ENCODE data around the gene SRRM1. TPM values are rescaled to one million over a fixed set of nuclear protein-coding genes. Genes with fewer than 3 reads are reported as not detected.
"Not testable (repeated sequence)": the region's sequence is repeated elsewhere in the genome, so short reads cannot be mapped to it uniquely, and the experiment has no call there.

SRRM1 gene
- total RNA-seq, 1 experiment from 2014 or later: 18.1 TPM

GRCh38 chr1:24672686-24673085 is 29.6 kb downstream of the SRRM1 start:
- H3K9me3 ChIP-seq, H3K4me3 ChIP-seq, H3K27me3 ChIP-seq, DNase-seq: not testable (repeated sequence)
- H3K36me3 ChIP-seq: peaks cover 74% of the 10 kb centered on the region

GRCh38 chr1:24673341-24673740 is 30.2 kb downstream of the SRRM1 start:
- DNase-seq: no peak
- H3K9me3 ChIP-seq: no peaks in the 10 kb centered on the region
- H3K27me3 ChIP-seq: no peaks in the 10 kb centered on the region
- peaks cover 72% of the 10 kb centered on the region for H3K36me3 ChIP-seq
- no peak overlapping the region for H3K4me3 ChIP-seq

- H3K27me3 ChIP-seq, H3K9me3 ChIP-seq, H3K4me3 ChIP-seq: not testable (repeated sequence)
- peak; percentile 31 for DNase-seq
- H3K36me3 ChIP-seq: peaks cover 26% of the 10 kb centered on the region
Measured at GRCh38 chr1:24678421-24678820, 35.3 kb downstream of the SRRM1 start.

GRCh38 chr1:24679725-24680124 is 36.6 kb downstream of the SRRM1 start:
- H3K4me3 ChIP-seq: no peak overlapping the region
- peaks cover 13% of the 10 kb centered on the region for H3K36me3 ChIP-seq
- no peak for DNase-seq
- H3K9me3 ChIP-seq: no peaks in the 10 kb centered on the region
- no peaks in the 10 kb centered on the region for H3K27me3 ChIP-seq

GRCh38 chr1:24683713-24684162 is 40.6 kb downstream of the SRRM1 start:
- Histone ChIP-seq H3K27me3 (no peaks in the 10 kb centered on the region), H3K36me3 (no peaks in the 10 kb centered on the region), H3K9me3 (no peaks in the 10 kb centered on the region), H3K4me3 (no peak overlapping the region)
- DNase-seq: peak; percentile 85

GRCh38 chr1:24688033-24688432 is 44.9 kb downstream of the SRRM1 start:
- no peaks in the 10 kb centered on the region for H3K9me3 ChIP-seq
- DNase-seq: no peak
- H3K27me3 ChIP-seq: no peaks in the 10 kb centered on the region
- H3K4me3 ChIP-seq: no peak overlapping the region
- no peaks in the 10 kb centered on the region for H3K36me3 ChIP-seq

- Histone ChIP-seq H3K27me3 (no peaks in the 10 kb centered on the region), H3K36me3 (no peaks in the 10 kb centered on the region), H3K9me3 (no peaks in the 10 kb centered on the region), H3K4me3 (no peak overlapping the region)
- DNase-seq: peak; percentile 69
Measured at GRCh38 chr1:24688621-24689195, 45.6 kb downstream of the SRRM1 start.

GRCh38 chr1:24691051-24691450 is 47.9 kb downstream of the SRRM1 start:
- Histone ChIP-seq H3K4me3 (no peak overlapping the region), H3K27me3 (no peaks in the 10 kb centered on the region), H3K9me3 (no peaks in the 10 kb centered on the region), H3K36me3 (no peaks in the 10 kb centered on the region)
- no peak for DNase-seq

- H3K36me3 ChIP-seq: no peaks in the 10 kb centered on the region
- no peaks in the 10 kb centered on the region for H3K27me3 ChIP-seq
- DNase-seq: no peak
- no peaks in the 10 kb centered on the region for H3K9me3 ChIP-seq
- no peak overlapping the region for H3K4me3 ChIP-seq
Measured at GRCh38 chr1:24692351-24692980, 49.4 kb downstream of the SRRM1 start.

GRCh38 chr1:24693827-24694379 is 50.8 kb downstream of the SRRM1 start:
- H3K27me3 ChIP-seq: no peaks in the 10 kb centered on the region
- H3K9me3 ChIP-seq: no peaks in the 10 kb centered on the region
- no peaks in the 10 kb centered on the region for H3K36me3 ChIP-seq
- H3K4me3 ChIP-seq: no peak overlapping the region
- DNase-seq: no peak

- H3K27me3 ChIP-seq: no peaks in the 10 kb centered on the region
- DNase-seq: no peak
- no peak overlapping the region for H3K4me3 ChIP-seq
- no peaks in the 10 kb centered on the region for H3K36me3 ChIP-seq
- no peaks in the 10 kb centered on the region for H3K9me3 ChIP-seq
Measured at GRCh38 chr1:24694380-24694843, 51.3 kb downstream of the SRRM1 start.

- DNase-seq: no peak
- Histone ChIP-seq H3K4me3 (no peak overlapping the region), H3K36me3 (no peaks in the 10 kb centered on the region), H3K9me3 (no peaks in the 10 kb centered on the region), H3K27me3 (no peaks in the 10 kb centered on the region)
Measured at GRCh38 chr1:24695202-24695974, 52.3 kb downstream of the SRRM1 start.

- H3K4me3 ChIP-seq: no peak overlapping the region
- no peaks in the 10 kb centered on the region for H3K9me3 ChIP-seq
- DNase-seq: no peak
- H3K36me3 ChIP-seq: no peaks in the 10 kb centered on the region
- H3K27me3 ChIP-seq: no peaks in the 10 kb centered on the region
Measured at GRCh38 chr1:24696041-24696755, 53.1 kb downstream of the SRRM1 start.

- H3K4me3 ChIP-seq: no peak overlapping the region
- H3K36me3 ChIP-seq: no peaks in the 10 kb centered on the region
- no peak for DNase-seq
- no peaks in the 10 kb centered on the region for H3K27me3 ChIP-seq
- H3K9me3 ChIP-seq: no peaks in the 10 kb centered on the region
Measured at GRCh38 chr1:24696756-24697330, 53.7 kb downstream of the SRRM1 start.

GRCh38 chr1:24697453-24698001 is 54.4 kb downstream of the SRRM1 start:
- not testable (repeated sequence) for H3K36me3 ChIP-seq, DNase-seq, H3K9me3 ChIP-seq, H3K27me3 ChIP-seq, H3K4me3 ChIP-seq

- not testable (repeated sequence) for H3K27me3 ChIP-seq, H3K36me3 ChIP-seq, DNase-seq, H3K9me3 ChIP-seq, H3K4me3 ChIP-seq
Measured at GRCh38 chr1:24698326-24698725, 55.2 kb downstream of the SRRM1 start.

All from MG63 (cell line).